HepG2 (cell line): ENCODE results near the gene FYB1.

Experiments used
- ERF ChIP-seq: IDR thresholded peaks from 2 replicates; pipeline ENCODE4 v1.6.1; 2018; ENCODE audit warnings: missing biosample characterization, missing genetic modification reagents
- MTA3 ChIP-seq: sonication (generic); formaldehyde crosslinking; IDR thresholded peaks from 2 replicates; pipeline ENCODE4 v1.4.0; 2020; ENCODE audit warnings: missing genetic modification reagents
- YY1 ChIP-seq: IDR thresholded peaks from 2 replicates; pipeline ENCODE4 v1.6.1; 2011; ENCODE audit warnings: low read length, low read depth, moderate library complexity, mild to moderate bottlenecking; ENCODE audit not compliant: insufficient read depth, insufficient replicate concordance
- TF ChIP-seq, protein P1 (sequence below): sonication (generic); formaldehyde crosslinking; IDR thresholded peaks from 2 replicates; pipeline ENCODE4 v1.9.0; 2021; ENCODE audit warnings: missing genetic modification reagents, mild to moderate bottlenecking, borderline replicate concordance
- TF ChIP-seq, protein P2 (sequence below): sonication (generic); formaldehyde crosslinking; IDR thresholded peaks from 2 replicates; pipeline ENCODE4 v1.4.0; 2020; ENCODE audit warnings: missing genetic modification reagents
- TF ChIP-seq, protein P3 (sequence below): sonication (generic); formaldehyde crosslinking; IDR thresholded peaks from 2 replicates; pipeline ENCODE4 v1.4.0; 2020; ENCODE audit warnings: missing genetic modification reagents, mild to moderate bottlenecking, borderline replicate concordance

DNA sequence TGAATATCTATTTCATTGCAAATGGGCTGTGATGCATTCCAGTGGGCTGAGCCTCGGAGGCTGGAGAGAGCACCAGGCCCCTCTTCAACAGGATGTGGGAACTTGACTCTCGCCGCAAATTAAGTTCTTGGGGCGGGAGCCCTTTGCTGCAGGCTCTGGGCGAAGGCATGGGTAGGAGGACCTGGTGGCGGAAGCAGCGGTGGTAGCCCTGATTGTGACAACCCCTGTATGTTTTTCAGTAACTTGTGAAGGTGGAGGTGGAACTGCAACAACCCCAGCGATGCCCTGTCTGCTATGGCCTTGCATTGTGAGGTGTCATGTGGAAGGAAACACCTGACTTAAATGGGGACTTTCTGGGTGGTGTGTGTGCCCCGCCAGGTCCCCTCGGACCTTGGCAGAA is 9.4 kb downstream of the FYB1 start:
- TF ChIP-seq YY1: no peak
- TF ChIP-seq, protein P1, sequence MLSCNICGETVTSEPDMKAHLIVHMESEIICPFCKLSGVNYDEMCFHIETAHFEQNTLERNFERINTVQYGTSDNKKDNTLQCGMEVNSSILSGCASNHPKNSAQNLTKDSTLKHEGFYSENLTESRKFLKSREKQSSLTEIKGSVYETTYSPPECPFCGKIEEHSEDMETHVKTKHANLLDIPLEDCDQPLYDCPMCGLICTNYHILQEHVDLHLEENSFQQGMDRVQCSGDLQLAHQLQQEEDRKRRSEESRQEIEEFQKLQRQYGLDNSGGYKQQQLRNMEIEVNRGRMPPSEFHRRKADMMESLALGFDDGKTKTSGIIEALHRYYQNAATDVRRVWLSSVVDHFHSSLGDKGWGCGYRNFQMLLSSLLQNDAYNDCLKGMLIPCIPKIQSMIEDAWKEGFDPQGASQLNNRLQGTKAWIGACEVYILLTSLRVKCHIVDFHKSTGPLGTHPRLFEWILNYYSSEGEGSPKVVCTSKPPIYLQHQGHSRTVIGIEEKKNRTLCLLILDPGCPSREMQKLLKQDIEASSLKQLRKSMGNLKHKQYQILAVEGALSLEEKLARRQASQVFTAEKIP (CRISPR knock-in tag): no peak
- TF ChIP-seq, protein P2, sequence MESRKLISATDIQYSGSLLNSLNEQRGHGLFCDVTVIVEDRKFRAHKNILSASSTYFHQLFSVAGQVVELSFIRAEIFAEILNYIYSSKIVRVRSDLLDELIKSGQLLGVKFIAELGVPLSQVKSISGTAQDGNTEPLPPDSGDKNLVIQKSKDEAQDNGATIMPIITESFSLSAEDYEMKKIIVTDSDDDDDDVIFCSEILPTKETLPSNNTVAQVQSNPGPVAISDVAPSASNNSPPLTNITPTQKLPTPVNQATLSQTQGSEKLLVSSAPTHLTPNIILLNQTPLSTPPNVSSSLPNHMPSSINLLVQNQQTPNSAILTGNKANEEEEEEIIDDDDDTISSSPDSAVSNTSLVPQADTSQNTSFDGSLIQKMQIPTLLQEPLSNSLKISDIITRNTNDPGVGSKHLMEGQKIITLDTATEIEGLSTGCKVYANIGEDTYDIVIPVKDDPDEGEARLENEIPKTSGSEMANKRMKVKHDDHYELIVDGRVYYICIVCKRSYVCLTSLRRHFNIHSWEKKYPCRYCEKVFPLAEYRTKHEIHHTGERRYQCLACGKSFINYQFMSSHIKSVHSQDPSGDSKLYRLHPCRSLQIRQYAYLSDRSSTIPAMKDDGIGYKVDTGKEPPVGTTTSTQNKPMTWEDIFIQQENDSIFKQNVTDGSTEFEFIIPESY (CRISPR knock-in tag): no peak
- TF ChIP-seq, protein P3, sequence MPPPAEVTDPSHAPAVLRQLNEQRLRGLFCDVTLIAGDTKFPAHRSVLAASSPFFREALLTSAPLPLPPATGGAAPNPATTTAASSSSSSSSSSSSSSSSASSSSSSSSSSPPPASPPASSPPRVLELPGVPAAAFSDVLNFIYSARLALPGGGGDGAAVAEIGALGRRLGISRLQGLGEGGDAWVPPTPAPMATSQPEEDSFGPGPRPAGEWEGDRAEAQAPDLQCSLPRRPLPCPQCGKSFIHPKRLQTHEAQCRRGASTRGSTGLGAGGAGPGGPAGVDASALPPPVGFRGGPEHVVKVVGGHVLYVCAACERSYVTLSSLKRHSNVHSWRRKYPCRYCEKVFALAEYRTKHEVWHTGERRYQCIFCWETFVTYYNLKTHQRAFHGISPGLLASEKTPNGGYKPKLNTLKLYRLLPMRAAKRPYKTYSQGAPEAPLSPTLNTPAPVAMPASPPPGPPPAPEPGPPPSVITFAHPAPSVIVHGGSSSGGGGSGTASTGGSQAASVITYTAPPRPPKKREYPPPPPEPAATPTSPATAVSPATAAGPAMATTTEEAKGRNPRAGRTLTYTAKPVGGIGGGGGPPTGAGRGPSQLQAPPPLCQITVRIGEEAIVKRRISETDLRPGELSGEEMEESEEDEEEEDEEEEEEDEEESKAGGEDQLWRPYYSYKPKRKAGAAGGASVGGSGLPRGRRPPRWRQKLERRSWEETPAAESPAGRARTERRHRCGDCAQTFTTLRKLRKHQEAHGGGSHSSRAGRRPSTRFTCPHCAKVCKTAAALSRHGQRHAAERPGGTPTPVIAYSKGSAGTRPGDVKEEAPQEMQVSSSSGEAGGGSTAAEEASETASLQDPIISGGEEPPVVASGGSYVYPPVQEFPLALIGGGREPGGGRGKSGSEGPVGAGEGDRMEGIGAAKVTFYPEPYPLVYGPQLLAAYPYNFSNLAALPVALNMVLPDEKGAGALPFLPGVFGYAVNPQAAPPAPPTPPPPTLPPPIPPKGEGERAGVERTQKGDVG: no peak
- no peak for TF ChIP-seq ERF (CRISPR knock-in tag)
- TF ChIP-seq MTA3 (CRISPR knock-in tag): no peak
